GM23338 (cell line): Measurements from ENCODE around the gene TMEM51.

Source experiments
- EZH2 ChIP-seq: fragments of 200-600 bp; sonication (generic); IDR thresholded peaks from one replicate; pipeline ENCODE4 v1.8.0; 2017; ENCODE audit warnings: antibody characterized with exemption, mild to moderate bottlenecking, low read depth; ENCODE audit not compliant: unreplicated experiment
- JUNB ChIP-seq: IDR thresholded peaks from one replicate; pipeline ENCODE4 v1.6.1; 2016; ENCODE audit warnings: antibody characterized with exemption; ENCODE audit not compliant: unreplicated experiment
- POLR2AphosphoS5 ChIP-seq: IDR thresholded peaks from 2 replicates; pipeline ENCODE4 v1.6.1; 2016; ENCODE audit warnings: antibody characterized with exemption, low read depth
- REST ChIP-seq: IDR thresholded peaks from one replicate; pipeline ENCODE4 v1.6.1; 2018; ENCODE audit warnings: antibody characterized with exemption; ENCODE audit not compliant: unreplicated experiment
- ZNF462 ChIP-seq: fragments of 250-450 bp; sonication (Bioruptor Pico); IDR thresholded peaks from 2 replicates; pipeline ENCODE4 v1.5.0; 2020; ENCODE audit warnings: mild to moderate bottlenecking, moderate library complexity
- TF ChIP-seq, protein P1 (sequence below), 2 experiments: fragments of 200-600 bp in 1 of 2; sonication (generic) in 1 of 2; conservative IDR thresholded peaks; 2 replicates each; pipeline versions ENCODE4 v1.5.1 to v1.6.1; 2016 to 2017; ENCODE audit warnings: antibody characterized with exemption in 2 of 2, low read depth in 2 of 2, mild to moderate bottlenecking in 2 of 2, moderate library complexity in 1 of 2
- TF ChIP-seq, protein P2 (sequence below): IDR thresholded peaks from 2 replicates; pipeline ENCODE4 v1.6.1; 2016; ENCODE audit warnings: antibody characterized with exemption

DNA sequence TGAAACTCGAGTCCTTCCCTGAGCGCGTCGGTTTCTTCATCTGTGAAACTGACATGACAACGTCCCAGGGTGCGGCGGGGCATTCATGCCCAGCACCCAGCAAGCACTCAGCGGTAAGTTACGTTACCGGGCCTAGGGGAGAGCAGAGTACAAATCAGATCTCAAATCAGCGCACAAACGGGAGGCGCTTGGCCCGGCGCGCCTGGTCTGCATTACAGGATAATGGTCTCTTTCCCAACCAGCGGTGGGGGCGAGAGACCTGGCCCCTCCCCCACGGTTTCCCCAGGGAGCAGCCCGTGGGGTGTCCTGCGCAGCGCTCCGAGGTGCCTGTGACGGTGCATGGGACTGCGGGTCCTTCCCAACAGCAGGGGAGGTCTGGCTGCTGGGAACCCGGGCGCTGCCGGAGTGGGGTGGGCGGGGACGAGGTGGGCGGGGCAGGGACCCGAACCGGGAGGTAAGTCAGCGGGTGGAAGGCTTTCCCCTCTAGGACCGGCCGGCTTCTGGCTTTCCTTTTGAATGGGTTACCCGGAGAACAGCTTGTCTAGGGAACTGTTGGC is 1.0 kb downstream of the TMEM51 start:
- TF ChIP-seq, protein P1, sequence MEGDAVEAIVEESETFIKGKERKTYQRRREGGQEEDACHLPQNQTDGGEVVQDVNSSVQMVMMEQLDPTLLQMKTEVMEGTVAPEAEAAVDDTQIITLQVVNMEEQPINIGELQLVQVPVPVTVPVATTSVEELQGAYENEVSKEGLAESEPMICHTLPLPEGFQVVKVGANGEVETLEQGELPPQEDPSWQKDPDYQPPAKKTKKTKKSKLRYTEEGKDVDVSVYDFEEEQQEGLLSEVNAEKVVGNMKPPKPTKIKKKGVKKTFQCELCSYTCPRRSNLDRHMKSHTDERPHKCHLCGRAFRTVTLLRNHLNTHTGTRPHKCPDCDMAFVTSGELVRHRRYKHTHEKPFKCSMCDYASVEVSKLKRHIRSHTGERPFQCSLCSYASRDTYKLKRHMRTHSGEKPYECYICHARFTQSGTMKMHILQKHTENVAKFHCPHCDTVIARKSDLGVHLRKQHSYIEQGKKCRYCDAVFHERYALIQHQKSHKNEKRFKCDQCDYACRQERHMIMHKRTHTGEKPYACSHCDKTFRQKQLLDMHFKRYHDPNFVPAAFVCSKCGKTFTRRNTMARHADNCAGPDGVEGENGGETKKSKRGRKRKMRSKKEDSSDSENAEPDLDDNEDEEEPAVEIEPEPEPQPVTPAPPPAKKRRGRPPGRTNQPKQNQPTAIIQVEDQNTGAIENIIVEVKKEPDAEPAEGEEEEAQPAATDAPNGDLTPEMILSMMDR (conservative IDR thresholded peaks at IDR 0.05; ENCODE audit: low read depth in 2 of 2), result no peak
- TF ChIP-seq POLR2AphosphoS5 (no peak), JUNB (no peak), ZNF462 (CRISPR knock-in tag) (no peak), REST (no peak), EZH2 (no peak)
- TF ChIP-seq, protein P2, sequence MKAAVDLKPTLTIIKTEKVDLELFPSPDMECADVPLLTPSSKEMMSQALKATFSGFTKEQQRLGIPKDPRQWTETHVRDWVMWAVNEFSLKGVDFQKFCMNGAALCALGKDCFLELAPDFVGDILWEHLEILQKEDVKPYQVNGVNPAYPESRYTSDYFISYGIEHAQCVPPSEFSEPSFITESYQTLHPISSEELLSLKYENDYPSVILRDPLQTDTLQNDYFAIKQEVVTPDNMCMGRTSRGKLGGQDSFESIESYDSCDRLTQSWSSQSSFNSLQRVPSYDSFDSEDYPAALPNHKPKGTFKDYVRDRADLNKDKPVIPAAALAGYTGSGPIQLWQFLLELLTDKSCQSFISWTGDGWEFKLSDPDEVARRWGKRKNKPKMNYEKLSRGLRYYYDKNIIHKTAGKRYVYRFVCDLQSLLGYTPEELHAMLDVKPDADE, result no peak
